ENCODE data around the gene SSH2. TPM values are rescaled to one million over a fixed set of nuclear protein-coding genes. Genes with fewer than 3 reads are reported as not detected.
"Not testable (repeated sequence)": the region's sequence is repeated elsewhere in the genome, so short reads cannot be mapped to it uniquely, and the experiment has no call there.

Gene SSH2
- polyA plus RNA-seq, 3 donors = 31.9 to 66.6 (median 54.0) TPM

- H3K36me3 ChIP-seq (replicated peaks in 1 of 2; ENCODE audit: control insufficient read depth in 1 of 2, insufficient read depth in 2 of 2, low read length in 2 of 2) = no peaks in the 10 kb centered on the region
- H3K9me3 ChIP-seq (replicated peaks in 1 of 2; ENCODE audit: control insufficient read depth in 1 of 2, insufficient read depth in 1 of 2, low read length in 2 of 2) = peaks cover 5% of the 10 kb centered on the region in 2 donors
- peaks cover 2 to 4% of the 10 kb centered on the region in 2 donors for H3K36me3 Mint-ChIP-seq
- no peak overlapping the region for H3K4me3 Mint-ChIP-seq
- no peaks in the 10 kb centered on the region for H3K79me2 ChIP-seq (ENCODE audit: insufficient read depth, low read length)
- peaks cover 5 to 9% of the 10 kb centered on the region in 2 donors for H3K4me1 ChIP-seq (ENCODE audit: control insufficient read depth in 1 of 2, insufficient read depth in 2 of 2, low read length in 2 of 2)
- peaks cover 0 to 2% (median 0%) of the 10 kb centered on the region in 3 donors for H3K27me3 Mint-ChIP-seq (ENCODE audit: low read depth in 3 of 3)
- H3K9ac ChIP-seq (ENCODE audit: insufficient read depth, low read length, poor library complexity, severe bottlenecking) = no peak overlapping the region
- H3K4me3 ChIP-seq (replicated peaks in 1 of 3; ENCODE audit: low read depth in 2 of 3, low read length in 3 of 3) = no peak overlapping the region
- no peak for DNase-seq
- no peak overlapping the region for H2AFZ ChIP-seq (ENCODE audit: insufficient read depth, low read depth, low read length, poor library complexity, severe bottlenecking)
- intact Hi-C loops (cut with micrococcal nuclease) = no loop called here
- peaks cover 6 to 22% (median 10%) of the 10 kb centered on the region in 7 donors for H3K9me3 Mint-ChIP-seq
- H3K4me1 Mint-ChIP-seq = peaks cover 10% of the 10 kb centered on the region
- no peaks in the 10 kb centered on the region for H3K27me3 ChIP-seq (ENCODE audit: control insufficient read depth in 2 of 2, insufficient read depth in 2 of 2, low read length in 2 of 2)
- H4K20me1 ChIP-seq (ENCODE audit: insufficient read depth, low read length) = no peaks in the 10 kb centered on the region
- TF ChIP-seq CTCF (IDR thresholded peaks at IDR 0.05) = no peak
- no CpG with 5 or more reads among the region's 4 CpGs for WGBS (ENCODE audit: insufficient coverage)
- no peak overlapping the region for H3K27ac ChIP-seq (ENCODE audit: low read depth in 1 of 2, low read length in 2 of 2)
- H3K27ac Mint-ChIP-seq = no peak overlapping the region
- H3K4me2 ChIP-seq (replicated peaks; ENCODE audit: extremely low read depth, low read length, poor library complexity, severe bottlenecking) = no peak overlapping the region
These were observed 29.8 kb upstream of the SSH2 start for GRCh38 chr17:29959658-29960337.

- Histone ChIP-seq H3K79me2 (ENCODE audit: insufficient read depth, low read length) (no peaks in the 10 kb centered on the region), H2AFZ (ENCODE audit: insufficient read depth, low read depth, low read length, poor library complexity, severe bottlenecking) (no peak overlapping the region), H3K27me3 (ENCODE audit: control insufficient read depth in 2 of 2, insufficient read depth in 2 of 2, low read length in 2 of 2) (no peaks in the 10 kb centered on the region), H3K9me3 (replicated peaks in 1 of 2; ENCODE audit: control insufficient read depth in 1 of 2, insufficient read depth in 1 of 2, low read length in 2 of 2) (peaks cover 12% of the 10 kb centered on the region in 2 donors), H3K4me3 (replicated peaks in 1 of 3; ENCODE audit: low read depth in 2 of 3, low read length in 3 of 3) (no peak overlapping the region), H3K36me3 (replicated peaks in 1 of 2; ENCODE audit: control insufficient read depth in 1 of 2, insufficient read depth in 2 of 2, low read length in 2 of 2) (no peaks in the 10 kb centered on the region), H3K9ac (ENCODE audit: insufficient read depth, low read length, poor library complexity, severe bottlenecking) (no peak overlapping the region), H3K4me2 (replicated peaks; ENCODE audit: extremely low read depth, low read length, poor library complexity, severe bottlenecking) (no peak overlapping the region), H3K4me1 (ENCODE audit: control insufficient read depth in 1 of 2, insufficient read depth in 2 of 2, low read length in 2 of 2) (peaks cover 5 to 9% of the 10 kb centered on the region in 2 donors), H4K20me1 (ENCODE audit: insufficient read depth, low read length) (no peaks in the 10 kb centered on the region), H3K27ac (ENCODE audit: low read depth in 1 of 2, low read length in 2 of 2) (no peak overlapping the region)
- Mint-ChIP-seq H3K27ac (no peak overlapping the region), H3K4me1 (peaks cover 10% of the 10 kb centered on the region), H3K36me3 (peaks cover 4 to 6% of the 10 kb centered on the region in 2 donors), H3K4me3 (no peak overlapping the region), H3K9me3 (peaks cover 11 to 26% (median 17%) of the 10 kb centered on the region in 7 donors), H3K27me3 (ENCODE audit: low read depth in 3 of 3) (peaks cover 0 to 2% (median 0%) of the 10 kb centered on the region in 3 donors)
- intact Hi-C loops (cut with micrococcal nuclease) = no loop called here
- TF ChIP-seq CTCF (IDR thresholded peaks at IDR 0.05) = no peak
- no peak for DNase-seq
- WGBS (ENCODE audit: insufficient coverage) = 95% methylated on average over 4 of the region's 4 CpGs
These were observed 29.1 kb upstream of the SSH2 start for GRCh38 chr17:29958947-29959657.

GRCh38 chr17:29957488-29957887, 27.5 kb upstream of the SSH2 start:
- H3K27me3 Mint-ChIP-seq (ENCODE audit: low read depth in 3 of 3); H4K20me1 ChIP-seq (ENCODE audit: insufficient read depth, low read length); H3K9ac ChIP-seq (ENCODE audit: insufficient read depth, low read length, poor library complexity, severe bottlenecking); H3K4me3 ChIP-seq (replicated peaks in 1 of 3; ENCODE audit: low read depth in 2 of 3, low read length in 3 of 3); H3K27ac ChIP-seq (ENCODE audit: low read depth in 1 of 2, low read length in 2 of 2); H3K4me1 Mint-ChIP-seq; intact Hi-C loops (cut with micrococcal nuclease); H3K4me1 ChIP-seq (ENCODE audit: control insufficient read depth in 1 of 2, insufficient read depth in 2 of 2, low read length in 2 of 2); H3K79me2 ChIP-seq (ENCODE audit: insufficient read depth, low read length); H3K4me3 Mint-ChIP-seq; DNase-seq; H2AFZ ChIP-seq (ENCODE audit: insufficient read depth, low read depth, low read length, poor library complexity, severe bottlenecking); H3K27me3 ChIP-seq (ENCODE audit: control insufficient read depth in 2 of 2, insufficient read depth in 2 of 2, low read length in 2 of 2); H3K36me3 ChIP-seq (replicated peaks in 1 of 2; ENCODE audit: control insufficient read depth in 1 of 2, insufficient read depth in 2 of 2, low read length in 2 of 2); H3K4me2 ChIP-seq (replicated peaks; ENCODE audit: extremely low read depth, low read length, poor library complexity, severe bottlenecking): not testable (repeated sequence)
- Mint-ChIP-seq H3K36me3 (peaks cover 9 to 10% of the 10 kb centered on the region in 2 donors), H3K9me3 (peaks cover 18 to 29% (median 23%) of the 10 kb centered on the region in 7 donors), H3K27ac (peak overlapping the region in 1 of 7 donors; percentile 57)
- peaks cover 13 to 22% of the 10 kb centered on the region in 2 donors for H3K9me3 ChIP-seq (replicated peaks in 1 of 2; ENCODE audit: control insufficient read depth in 1 of 2, insufficient read depth in 1 of 2, low read length in 2 of 2)
- WGBS (ENCODE audit: insufficient coverage) = no CpG with 5 or more reads among the region's 1 CpG
